IMR-90 (cell line): ENCODE measurements around the gene TRPC4AP. TPM values are rescaled to one million over a fixed set of nuclear protein-coding genes. Genes with fewer than 3 reads are reported as not detected.
A peak's percentile ranks its signal among the peaks of the same experiment; 100 is the strongest.

Source experiments
- ATAC-seq: fragments of 200-7000 bp; cut with Tn5 transposase; 2 replicates; pipeline ENCODE4 v1.9.1; 2020; ENCODE audit warnings: low read depth, mild to moderate bottlenecking, moderate library complexity
- BruUV-seq: library from RNA; stranded (reverse); fragments of 400-500 nt; replicated peaks from 2 replicates; lab custom pipeline; 2021; lab: Mats Ljungman, UMichigan
- CTCF ChIA-PET: fragments of 300-600 bp; formaldehyde crosslinking; extraction: SDS; loops from one replicate; lab custom pipeline; 2021; ENCODE audit warnings: antibody characterized with exemption; lab: Yijun Ruan, JAX
- POLR2A ChIA-PET: fragments of 300-600 bp; sonication (Branson Sonifier 250); formaldehyde crosslinking; loops from one replicate; lab custom pipeline; 2022; ENCODE audit warnings: antibody characterized with exemption; ENCODE audit not compliant: unreplicated experiment; lab: Charles Lee
- DNase-seq: peaks from one replicate; pipeline ENCODE4 v3.0.0; 2013
- H2AFZ ChIP-seq: replicated peaks from 2 replicates; pipeline ENCODE3; 2013; ENCODE audit warnings: low read length, mild to moderate bottlenecking; ENCODE audit not compliant: poor library complexity
- H2AK5ac ChIP-seq: 2 replicates; pipeline ENCODE4 v1.6.1; 2013; ENCODE audit warnings: low read depth, low read length, inconsistent platforms
- H2AK9ac ChIP-seq: replicated peaks from 2 replicates; pipeline ENCODE3; 2013; ENCODE audit warnings: mild to moderate bottlenecking, low read depth, low read length, moderate library complexity; ENCODE audit not compliant: poor library complexity
- H2BK120ac ChIP-seq: 2 replicates; pipeline ENCODE4 v1.6.1; 2013; ENCODE audit warnings: low read depth, low read length, inconsistent platforms
- H2BK15ac ChIP-seq: 3 replicates; pipeline ENCODE4 v1.6.1; 2013; ENCODE audit warnings: low read depth, low read length, inconsistent platforms
- H2BK20ac ChIP-seq: 2 replicates; pipeline ENCODE4 v1.6.1; 2013; ENCODE audit warnings: low read depth, mild to moderate bottlenecking, inconsistent platforms, low read length, moderate library complexity
- H2BK5ac ChIP-seq: 2 replicates; pipeline ENCODE4 v1.6.1; 2013; ENCODE audit warnings: mild to moderate bottlenecking, low read depth, low read length, inconsistent platforms; ENCODE audit not compliant: poor library complexity, severe bottlenecking
- H3K14ac ChIP-seq: replicated peaks from 2 replicates; pipeline ENCODE4 v1.6.1; 2013; ENCODE audit warnings: low read depth, low read length, inconsistent platforms
- H3K18ac ChIP-seq: 2 replicates; pipeline ENCODE4 v1.6.1; 2013; ENCODE audit warnings: low read depth, low read length, control low read depth
- H3K23ac ChIP-seq: 2 replicates; pipeline ENCODE4 v1.6.1; 2013; ENCODE audit warnings: low read depth, low read length, inconsistent platforms
- H3K27ac ChIP-seq: 2 replicates; pipeline ENCODE4 v1.5.1; 2013; ENCODE audit warnings: mild to moderate bottlenecking, control low read depth, low read length; ENCODE audit not compliant: insufficient read depth
- H3K27me3 ChIP-seq: 2 replicates; pipeline ENCODE4 v1.6.1; 2013; ENCODE audit warnings: low read length; ENCODE audit not compliant: control insufficient read depth, insufficient read depth
- H3K36me3 ChIP-seq: 2 replicates; pipeline ENCODE4 v1.6.1; 2013; ENCODE audit warnings: low read length, mixed read lengths; ENCODE audit not compliant: control insufficient read depth, insufficient read depth
- H3K4ac ChIP-seq: 2 replicates; pipeline ENCODE4 v1.6.1; 2013; ENCODE audit warnings: low read depth, low read length, inconsistent platforms
- H3K4me1 ChIP-seq: 2 replicates; pipeline ENCODE4 v1.6.1; 2013; ENCODE audit warnings: low read length, mixed read lengths; ENCODE audit not compliant: control insufficient read depth, insufficient read depth
- H3K4me2 ChIP-seq: 2 replicates; pipeline ENCODE4 v1.6.1; 2013; ENCODE audit warnings: low read depth, mild to moderate bottlenecking, control low read depth, low read length, moderate library complexity
- H3K4me3 ChIP-seq: 2 replicates; pipeline ENCODE4 v1.5.1; 2013; ENCODE audit warnings: low read depth, mild to moderate bottlenecking, control low read depth, low read length, moderate library complexity; ENCODE audit not compliant: insufficient read depth
- H3K56ac ChIP-seq: 2 replicates; pipeline ENCODE4 v1.6.1; 2013; ENCODE audit warnings: low read length, inconsistent platforms; ENCODE audit not compliant: insufficient read depth; ENCODE audit errors: extremely low read depth
- H3K79me1 ChIP-seq, 2 experiments: 2 replicates each; pipeline ENCODE4 v1.6.1; 2013; ENCODE audit warnings: low read length in 2 of 2, inconsistent platforms in 1 of 2, low read depth in 1 of 2
- H3K9ac ChIP-seq: 2 replicates; pipeline ENCODE4 v1.6.1; 2013; ENCODE audit warnings: low read depth, low read length, control low read depth
- H3K9me1 ChIP-seq: 2 replicates; pipeline ENCODE4 v1.6.1; 2013; ENCODE audit warnings: low read length, inconsistent platforms; ENCODE audit not compliant: insufficient read depth
- H3K9me3 ChIP-seq: 2 replicates; pipeline ENCODE4 v1.6.1; 2013; ENCODE audit warnings: low read length; ENCODE audit not compliant: control insufficient read depth, insufficient read depth
- H4K20me1 ChIP-seq: 2 replicates; pipeline ENCODE4 v1.6.1; 2013; ENCODE audit warnings: low read length, inconsistent platforms; ENCODE audit not compliant: insufficient read depth
- H4K5ac ChIP-seq: 2 replicates; pipeline ENCODE4 v1.6.1; 2013; ENCODE audit warnings: mild to moderate bottlenecking, low read depth, low read length, control low read depth
- H4K8ac ChIP-seq, 2 experiments: 2 replicates each; pipeline ENCODE4 v1.6.1; 2013; ENCODE audit warnings: low read depth in 2 of 2, low read length in 2 of 2, control low read depth in 1 of 2, inconsistent platforms in 1 of 2
- H4K91ac ChIP-seq: 2 replicates; pipeline ENCODE4 v1.6.1; 2013; ENCODE audit warnings: low read depth, low read length, inconsistent platforms; ENCODE audit not compliant: insufficient read depth
- CEBPB ChIP-seq: IDR thresholded peaks from 2 replicates; pipeline ENCODE4 v1.6.1; 2012; ENCODE audit warnings: low read depth, low read length, improper control_type of control experiment
- RAD21 ChIP-seq: IDR thresholded peaks from 2 replicates; pipeline ENCODE4 v1.6.1; 2012; ENCODE audit warnings: low read length, improper control_type of control experiment
- RCOR1 ChIP-seq: IDR thresholded peaks from 2 replicates; pipeline ENCODE4 v1.6.1; 2012; ENCODE audit warnings: mild to moderate bottlenecking, low read length, improper control_type of control experiment; ENCODE audit not compliant: insufficient replicate concordance
- WGBS, 2 experiments: methylation state at CpG; one replicate each; pipeline versions ENCODE4 v1.1.5 to v1.1.7; 2013; ENCODE audit warnings: missing lambda C conversion rate in 2 of 2; ENCODE audit not compliant: insufficient read length in 1 of 2; ENCODE audit errors: extremely low coverage in 2 of 2; 5-methylcytosine and 5-hydroxymethylcytosine counted together
- dilution Hi-C: fragments of 300-500 bp; cut with HindIII; formaldehyde crosslinking; loops from one replicate; pipeline ENCODE4 v1.14.3; 2018; ENCODE audit warnings: low sequenced_read_pairs; ENCODE audit not compliant: unreplicated experiment
- in situ Hi-C: fragments of 300-500 bp; cut with MboI; formaldehyde crosslinking; loops from 3 replicates; pipeline ENCODE4 v1.14.3; 2019; ENCODE audit warnings: low sequenced_read_pairs, inconsistent platforms, mixed read lengths
- intact Hi-C: fragments of 100-400 bp; cut with micrococcal nuclease; formaldehyde crosslinking; loops from 2 replicates; pipeline ENCODE4 v1.10.0; 2022
- polyA plus RNA-seq, 3 experiments: library from polyadenylated mRNA; depleted of rRNA; stranded (reverse); fragments of >200 nt; gene quantifications; 2 replicates each; pipeline ENCODE4 v1.2.3, GENCODE V29; 2012; ENCODE audit warnings: low replicate concordance in 1 of 3
- total RNA-seq: library from RNA; depleted of rRNA; stranded (reverse); fragments of >200 nt; gene quantifications from 2 replicates; pipeline ENCODE4 v1.2.3, GENCODE V29; 2012

The TRPC4AP gene
- total and polyA plus RNA-seq, 2 of the 4 experiments (the other 2 are of a cell fraction): 41.0 to 81.0 TPM

- peaks cover 30% of the 10 kb centered on the region for H3K9me1 ChIP-seq
- H3K36me3 ChIP-seq: peaks cover 41% of the 10 kb centered on the region
- in situ Hi-C loops: no loop called here
These were observed 27.6 kb upstream of the TRPC4AP start for GRCh38 chr20:35120012-35120701.

More at GRCh38 chr20:35120012-35120701, 27.6 kb upstream of the TRPC4AP start:
- intact Hi-C loops (no loop called here), dilution Hi-C loops (no loop called here)
- H3K4me1 ChIP-seq: peaks cover 28% of the 10 kb centered on the region
- TF ChIP-seq RAD21 (no peak), CEBPB (peak; percentile 1; the same call in 1 of the 2 replicates), RCOR1 (peak; percentile 34)
- peak overlapping the region; percentile 61; the same call in 1 of the 2 replicates for H2BK20ac ChIP-seq
- H2BK15ac ChIP-seq: peak overlapping the region; percentile 68; the same call in 1 of the 3 replicates
- H4K91ac ChIP-seq: no peak overlapping the region; the same call in 1 of the 2 replicates
- H3K4me2 ChIP-seq: no peak overlapping the region
- H3K4ac ChIP-seq: peak overlapping the region; percentile 66; the same call in 1 of the 2 replicates
- H3K79me1 ChIP-seq: peaks cover 5 to 25% of the 10 kb centered on the region in 2 experiments; a peak in 1 of 4 replicates
- H2BK120ac ChIP-seq: peak overlapping the region; percentile 52
- no peak overlapping the region for H3K56ac ChIP-seq
- peak overlapping the region; percentile 22; the same call in 1 of the 2 replicates for H3K23ac ChIP-seq
- peak overlapping the region; percentile 83 for H2BK5ac ChIP-seq
- H4K5ac ChIP-seq: peak overlapping the region; percentile 35; the same call in 1 of the 2 replicates
- peak overlapping the region; percentile 42 for H2AK5ac ChIP-seq
- H4K20me1 ChIP-seq: peaks cover 2% of the 10 kb centered on the region; the same call in 1 of the 2 replicates
- no peak overlapping the region for H3K9ac ChIP-seq
- DNase-seq (peak; percentile 89), ATAC-seq (peak; percentile 79)
- ChIA-PET CTCF (no interaction called here), POLR2A (no interaction called here)
- no peak overlapping the region for H3K4me3 ChIP-seq
- no peak overlapping the region for H2AFZ ChIP-seq
- H3K9me3 ChIP-seq: no peaks in the 10 kb centered on the region
- peak overlapping the region; percentile 39; the same call in 1 of the 2 replicates for H3K18ac ChIP-seq
- WGBS, 2 experiments: 100% methylated on average over 1 of the region's 8 CpGs; no CpG with 5 or more reads in 1 of the 2 experiments
- peak overlapping the region; percentile 77; the same call in 1 of the 2 replicates for H3K27ac ChIP-seq
- BruUV-seq: no TSS peak
- H3K27me3 ChIP-seq: no peaks in the 10 kb centered on the region
- peak overlapping the region; percentile 65 for H3K14ac ChIP-seq
- peak overlapping the region in 1 of 2 experiments; percentile 58; a peak in 2 of 4 replicates for H4K8ac ChIP-seq
- no peak overlapping the region for H2AK9ac ChIP-seq
